Left ventricle myocardium inferior (tissue), 1 donor: Measurements from ENCODE around the gene CPT1A. TPM values are rescaled to one million over a fixed set of nuclear protein-coding genes. Genes with fewer than 3 reads are reported as not detected.

ENCODE experiments used
- DNase-seq: peaks from one replicate; pipeline ENCODE4 v3.0.0-alpha.2; 2020
- H3K27ac ChIP-seq: fragments of 200-600 bp; replicated peaks from 2 replicates; pipeline ENCODE4 v1.8.0; 2021
- H3K27me3 ChIP-seq: fragments of 200-600 bp; 2 replicates; pipeline ENCODE4 v1.8.0; 2021; ENCODE audit warnings: low read depth
- H3K36me3 ChIP-seq: fragments of 200-600 bp; 2 replicates; pipeline ENCODE4 v1.8.0; 2021
- H3K4me1 ChIP-seq: fragments of 200-600 bp; 2 replicates; pipeline ENCODE4 v1.8.0; 2021
- H3K4me3 ChIP-seq: fragments of 200-600 bp; 2 replicates; pipeline ENCODE4 v1.8.0; 2021; ENCODE audit warnings: mild to moderate bottlenecking, moderate library complexity
- H3K9me3 ChIP-seq: fragments of 200-600 bp; replicated peaks from 2 replicates; pipeline ENCODE4 v1.8.0; 2021
- intact Hi-C: fragments of 100-400 bp; cut with micrococcal nuclease; formaldehyde crosslinking; loops from one replicate; pipeline ENCODE4 v1.11.0; 2022
- total RNA-seq: library from RNA; stranded (reverse); fragmentation: NEBNext Ultra II Directional; extraction: Animal tissue kit (Norgen Biotek cat#: 25700); gene quantifications from one replicate; pipeline ENCODE4 v1.2.1, GENCODE V29; 2021
- TF ChIP-seq, protein P1 (sequence below): fragments of 200-600 bp; IDR thresholded peaks from 2 replicates; pipeline ENCODE4 v1.8.0; 2021; ENCODE audit warnings: antibody characterized with exemption, mild to moderate bottlenecking, borderline replicate concordance
- donor health status: DM: no; HTN: yes; CAD: no; lungs with severe emphysema.

Gene CPT1A
- total RNA-seq, 1 donor from 2014 or later, result 73.1 TPM

DNA sequence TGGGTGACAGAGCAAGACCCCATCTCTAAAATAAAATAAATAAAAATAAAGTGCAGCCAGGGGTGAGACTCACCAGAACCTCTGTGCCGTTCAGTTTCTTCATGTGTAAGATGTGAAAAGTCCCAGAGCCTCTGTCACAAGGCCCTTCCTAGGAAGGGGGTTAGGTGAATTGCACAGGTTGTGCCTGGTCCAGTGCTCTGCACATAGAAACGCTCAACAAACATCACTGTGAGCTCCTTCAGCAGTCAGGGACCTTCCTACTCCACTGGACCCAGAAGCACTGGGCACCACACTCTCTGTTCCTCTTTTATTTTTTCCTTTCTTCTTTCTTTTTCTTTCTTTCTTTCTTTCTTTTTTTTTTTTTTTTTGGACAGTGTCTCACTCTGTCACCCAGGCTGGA is 39.6 kb upstream of the CPT1A start:
- H3K36me3 ChIP-seq, result no peaks in the 10 kb centered on the region
- peaks cover 12% of the 10 kb centered on the region for H3K4me1 ChIP-seq
- no peak for DNase-seq
- TF ChIP-seq, protein P1, sequence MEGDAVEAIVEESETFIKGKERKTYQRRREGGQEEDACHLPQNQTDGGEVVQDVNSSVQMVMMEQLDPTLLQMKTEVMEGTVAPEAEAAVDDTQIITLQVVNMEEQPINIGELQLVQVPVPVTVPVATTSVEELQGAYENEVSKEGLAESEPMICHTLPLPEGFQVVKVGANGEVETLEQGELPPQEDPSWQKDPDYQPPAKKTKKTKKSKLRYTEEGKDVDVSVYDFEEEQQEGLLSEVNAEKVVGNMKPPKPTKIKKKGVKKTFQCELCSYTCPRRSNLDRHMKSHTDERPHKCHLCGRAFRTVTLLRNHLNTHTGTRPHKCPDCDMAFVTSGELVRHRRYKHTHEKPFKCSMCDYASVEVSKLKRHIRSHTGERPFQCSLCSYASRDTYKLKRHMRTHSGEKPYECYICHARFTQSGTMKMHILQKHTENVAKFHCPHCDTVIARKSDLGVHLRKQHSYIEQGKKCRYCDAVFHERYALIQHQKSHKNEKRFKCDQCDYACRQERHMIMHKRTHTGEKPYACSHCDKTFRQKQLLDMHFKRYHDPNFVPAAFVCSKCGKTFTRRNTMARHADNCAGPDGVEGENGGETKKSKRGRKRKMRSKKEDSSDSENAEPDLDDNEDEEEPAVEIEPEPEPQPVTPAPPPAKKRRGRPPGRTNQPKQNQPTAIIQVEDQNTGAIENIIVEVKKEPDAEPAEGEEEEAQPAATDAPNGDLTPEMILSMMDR, result no peak
- intact Hi-C loops, result no loop called here
- H3K4me3 ChIP-seq, result no peak overlapping the region
- H3K27me3 ChIP-seq, result no peaks in the 10 kb centered on the region
- no peak overlapping the region for H3K27ac ChIP-seq
- no peaks in the 10 kb centered on the region for H3K9me3 ChIP-seq

DNA sequence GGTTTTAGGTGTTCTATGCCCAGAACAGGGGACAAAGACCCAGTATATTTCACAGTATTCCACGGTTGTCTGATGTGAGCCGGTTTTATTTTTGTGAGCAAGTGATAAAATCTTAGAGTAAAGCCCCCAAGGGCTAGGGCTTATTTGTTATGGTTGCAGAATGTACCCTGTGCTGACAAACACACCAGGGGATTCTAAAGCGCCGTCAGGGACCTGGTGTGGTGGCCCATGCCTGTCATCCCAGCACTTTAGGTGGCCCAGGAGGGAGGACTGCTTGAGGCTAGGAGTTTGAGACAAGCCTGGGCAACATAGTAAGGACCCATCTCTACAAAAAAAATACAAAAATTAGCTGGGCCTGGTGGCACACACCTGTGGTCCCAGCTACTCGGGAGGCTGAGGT is 39.1 kb upstream of the CPT1A start:
- TF ChIP-seq, protein P1, result no peak
- H3K27me3 ChIP-seq, result no peaks in the 10 kb centered on the region
- H3K27ac ChIP-seq, result no peak overlapping the region
- intact Hi-C loops, result no loop called here
- no peak overlapping the region for H3K4me3 ChIP-seq
- H3K4me1 ChIP-seq, result peaks cover 9% of the 10 kb centered on the region
- no peak for DNase-seq
- H3K36me3 ChIP-seq, result no peaks in the 10 kb centered on the region
- H3K9me3 ChIP-seq, result no peaks in the 10 kb centered on the region

DNA sequence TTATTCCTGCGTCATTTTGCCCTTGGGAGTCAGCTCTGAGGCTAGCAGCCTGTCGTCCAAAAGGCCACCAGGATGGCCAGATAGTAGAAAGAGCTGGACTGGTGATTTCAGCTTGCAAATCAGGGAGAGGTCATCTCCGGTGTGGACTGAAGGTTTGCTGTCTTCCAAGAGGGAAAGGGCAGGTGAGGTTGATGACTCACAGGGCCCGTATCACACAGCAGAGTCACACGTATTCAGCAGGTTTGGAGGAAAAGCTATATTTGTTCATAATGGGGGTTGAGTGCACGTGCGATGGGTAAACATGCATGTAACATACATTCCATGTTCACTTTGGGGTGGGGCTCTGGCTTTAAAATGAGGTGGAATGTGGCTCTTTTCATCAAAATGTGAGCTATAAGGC is 36.3 kb upstream of the CPT1A start:
- Histone ChIP-seq H3K27me3 (no peaks in the 10 kb centered on the region), H3K4me3 (no peak overlapping the region), H3K4me1 (peaks cover 30% of the 10 kb centered on the region), H3K36me3 (no peaks in the 10 kb centered on the region), H3K27ac (no peak overlapping the region), H3K9me3 (no peaks in the 10 kb centered on the region)
- intact Hi-C loops, result no loop called here
- no peak for DNase-seq
- TF ChIP-seq, protein P1, result no peak

DNA sequence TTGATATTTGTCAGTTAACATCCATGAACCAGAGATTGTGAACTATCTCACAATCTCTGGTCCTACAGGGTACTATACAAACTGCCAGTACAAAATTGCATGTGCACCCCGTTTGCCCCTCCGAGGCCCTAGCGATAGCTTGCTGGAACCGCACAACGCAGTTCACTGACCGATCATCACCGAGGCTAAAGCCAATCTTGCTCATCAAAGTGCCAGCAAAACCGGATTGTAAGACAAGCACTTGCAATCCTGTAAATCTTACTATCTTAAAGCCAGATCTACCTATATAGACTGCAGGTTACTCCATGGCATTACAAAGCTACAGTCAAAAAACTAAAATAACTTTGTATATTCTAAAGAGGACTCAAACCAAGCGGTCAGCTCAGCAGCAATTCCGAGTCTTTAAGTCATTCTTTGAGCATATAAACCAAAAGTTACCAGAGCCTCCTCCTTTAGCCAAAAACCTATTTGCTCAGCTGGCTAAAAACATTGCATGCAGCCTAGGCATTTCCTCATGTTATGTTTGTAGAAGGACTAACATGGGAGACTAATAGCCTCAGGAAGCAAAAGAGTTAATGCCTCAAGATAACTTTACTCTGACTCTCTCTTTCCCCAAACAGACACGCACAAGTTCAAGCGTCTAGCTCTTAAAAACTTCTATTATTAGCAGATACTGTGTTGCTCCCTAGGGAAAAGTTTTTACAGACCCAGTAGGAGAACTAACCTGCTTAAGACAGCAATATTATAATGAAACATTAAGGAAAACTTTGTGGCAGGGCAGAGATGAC is 30.7 kb upstream of the CPT1A start:
- no peak for DNase-seq
- no peaks in the 10 kb centered on the region for H3K9me3 ChIP-seq
- H3K27ac ChIP-seq, result peak overlapping the region; percentile 56
- no peaks in the 10 kb centered on the region for H3K27me3 ChIP-seq
- TF ChIP-seq, protein P1, result no peak
- intact Hi-C loops, result no loop called here
- H3K36me3 ChIP-seq, result no peaks in the 10 kb centered on the region
- H3K4me3 ChIP-seq, result peak overlapping the region; percentile 35
- H3K4me1 ChIP-seq, result peaks cover 61% of the 10 kb centered on the region

DNA sequence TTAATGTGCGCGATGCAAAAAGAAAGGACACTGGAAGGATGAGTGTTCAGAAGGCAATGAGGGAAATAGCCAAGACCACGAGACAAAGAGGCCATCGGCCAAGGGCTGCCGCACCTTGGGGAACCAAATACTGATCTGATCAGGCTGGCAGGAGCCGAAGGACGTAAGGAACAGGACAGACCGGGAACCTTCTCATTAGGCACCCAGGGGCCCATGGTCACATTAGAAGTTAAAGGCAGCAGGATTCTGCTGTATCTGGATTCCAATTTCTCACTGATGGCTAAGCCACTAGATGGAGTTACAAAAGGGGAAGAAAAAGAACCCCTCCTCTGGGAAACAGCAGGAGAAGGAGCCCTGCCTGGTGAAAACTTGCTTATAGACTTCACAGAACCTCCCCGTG is 28.8 kb upstream of the CPT1A start:
- peak overlapping the region; percentile 59 for H3K27ac ChIP-seq
- no peaks in the 10 kb centered on the region for H3K9me3 ChIP-seq
- peaks cover 57% of the 10 kb centered on the region for H3K4me1 ChIP-seq
- no peaks in the 10 kb centered on the region for H3K36me3 ChIP-seq
- H3K27me3 ChIP-seq, result no peaks in the 10 kb centered on the region
- TF ChIP-seq, protein P1, result peak; percentile 42
- no peak for DNase-seq
- peak overlapping the region; percentile 69 for H3K4me3 ChIP-seq
- intact Hi-C loops, result no loop called here
